OCI-LY7 (cell line): ENCODE data around the gene LPIN2. TPM values are rescaled to one million over a fixed set of nuclear protein-coding genes. Genes with fewer than 3 reads are reported as not detected.
A peak's percentile ranks its signal among the peaks of the same experiment; 100 is the strongest.

Experiments
- BruUV-seq: library from RNA; stranded (reverse); fragments of 400-500 nt; replicated peaks from 2 replicates; lab custom pipeline; 2021; lab: Mats Ljungman, UMichigan
- CTCF ChIA-PET: fragments of 300-600 bp; sonication (Branson Sonifier 250); formaldehyde crosslinking; loops from one replicate; lab custom pipeline; 2022; ENCODE audit warnings: antibody characterized with exemption; ENCODE audit not compliant: unreplicated experiment; lab: Charles Lee
- POLR2A ChIA-PET: fragments of 300-600 bp; sonication (Branson Sonifier 250); formaldehyde crosslinking; loops from one replicate; lab custom pipeline; 2022; ENCODE audit warnings: antibody characterized with exemption; lab: Charles Lee
- DNase-seq: peaks from one replicate; pipeline ENCODE4 v3.0.0-alpha.2; 2015; ENCODE audit warnings: low spot score
- H2AFZ ChIP-seq: fragments of 200-600 bp; sonication (generic), shearing (Covaris generic); 2 replicates; pipeline ENCODE4 v1.6.1; 2014; ENCODE audit warnings: mild to moderate bottlenecking, antibody characterized with exemption, low read length, moderate library complexity
- H3K27ac ChIP-seq: fragments of 200-600 bp; sonication (generic); 2 replicates; pipeline ENCODE4 v1.5.1; 2014; ENCODE audit warnings: mixed run types, low read depth, mild to moderate bottlenecking, moderate library complexity, low read length, inconsistent platforms; ENCODE audit not compliant: poor library complexity, severe bottlenecking
- H3K36me3 ChIP-seq: fragments of 200-600 bp; sonication (generic); 2 replicates; pipeline ENCODE4 v1.6.1; 2014; ENCODE audit warnings: mild to moderate bottlenecking, antibody characterized with exemption, low read length, moderate library complexity, mixed read lengths; ENCODE audit not compliant: insufficient read depth
- H3K4me1 ChIP-seq: fragments of 200-600 bp; sonication (generic); 2 replicates; pipeline ENCODE4 v1.5.1; 2014; ENCODE audit warnings: mild to moderate bottlenecking, low read length; ENCODE audit not compliant: insufficient read depth, poor library complexity, severe bottlenecking
- H3K4me2 ChIP-seq: fragments of 200-600 bp; sonication (generic); 2 replicates; pipeline ENCODE4 v1.6.1; 2014; ENCODE audit warnings: mild to moderate bottlenecking, low read length
- H3K4me3 ChIP-seq: fragments of 200-600 bp; sonication (generic); 2 replicates; pipeline ENCODE4 v1.5.1; 2014; ENCODE audit warnings: mild to moderate bottlenecking, low read depth, low read length; ENCODE audit not compliant: poor library complexity, severe bottlenecking
- H3K79me2 ChIP-seq: fragments of 200-600 bp; sonication (generic); 2 replicates; pipeline ENCODE4 v1.6.1; 2016; ENCODE audit warnings: low read depth, mild to moderate bottlenecking, low read length, moderate library complexity, mixed read lengths; ENCODE audit not compliant: insufficient read depth
- H3K9me2 ChIP-seq: fragments of 200-600 bp; sonication (generic); 2 replicates; pipeline ENCODE4 v1.6.1; 2016; ENCODE audit warnings: mild to moderate bottlenecking, low read length, mixed read lengths; ENCODE audit not compliant: insufficient read depth
- H3K9me3 ChIP-seq: fragments of 200-600 bp; sonication (generic); 2 replicates; pipeline ENCODE4 v1.6.1; 2014; ENCODE audit warnings: mild to moderate bottlenecking, mixed run types, low read length, mixed read lengths
- H4K20me1 ChIP-seq: fragments of 200-600 bp; sonication (generic); 2 replicates; pipeline ENCODE4 v1.6.1; 2014; ENCODE audit warnings: mild to moderate bottlenecking, antibody characterized with exemption, low read length, moderate library complexity, mixed read lengths; ENCODE audit not compliant: insufficient read depth
- EZH2phosphoT487 ChIP-seq: fragments of 200-600 bp; sonication (generic); IDR thresholded peaks from 2 replicates; pipeline ENCODE4 v1.6.1; 2018; ENCODE audit warnings: low read depth, borderline replicate concordance, mild to moderate bottlenecking, mixed run types, antibody characterized with exemption, low read length, moderate library complexity, mixed read lengths
- intact Hi-C: fragments of 100-400 bp; cut with micrococcal nuclease; formaldehyde crosslinking; loops from one replicate; pipeline ENCODE4 v1.10.0; 2022; ENCODE audit not compliant: unreplicated experiment
- total RNA-seq, 2 experiments: library from RNA; depleted of rRNA in 1 of 2; stranded (reverse); fragments of >200 nt in 1 of 2; shearing (Covaris generic) in 1 of 2; gene quantifications; 2 replicates each; pipeline ENCODE4 v1.2.3, GENCODE V29; 2014 to 2022
- TF ChIP-seq, protein P1 (sequence below): fragments of 200-600 bp; sonication (generic); conservative IDR thresholded peaks from 2 replicates; pipeline ENCODE4 v1.5.1; 2014; ENCODE audit warnings: mild to moderate bottlenecking, antibody characterized with exemption, low read length, moderate library complexity, mixed read lengths

LPIN2 gene
- total RNA-seq, 2 experiments from 2014 or later = 18.9 to 20.1 TPM

DNA sequence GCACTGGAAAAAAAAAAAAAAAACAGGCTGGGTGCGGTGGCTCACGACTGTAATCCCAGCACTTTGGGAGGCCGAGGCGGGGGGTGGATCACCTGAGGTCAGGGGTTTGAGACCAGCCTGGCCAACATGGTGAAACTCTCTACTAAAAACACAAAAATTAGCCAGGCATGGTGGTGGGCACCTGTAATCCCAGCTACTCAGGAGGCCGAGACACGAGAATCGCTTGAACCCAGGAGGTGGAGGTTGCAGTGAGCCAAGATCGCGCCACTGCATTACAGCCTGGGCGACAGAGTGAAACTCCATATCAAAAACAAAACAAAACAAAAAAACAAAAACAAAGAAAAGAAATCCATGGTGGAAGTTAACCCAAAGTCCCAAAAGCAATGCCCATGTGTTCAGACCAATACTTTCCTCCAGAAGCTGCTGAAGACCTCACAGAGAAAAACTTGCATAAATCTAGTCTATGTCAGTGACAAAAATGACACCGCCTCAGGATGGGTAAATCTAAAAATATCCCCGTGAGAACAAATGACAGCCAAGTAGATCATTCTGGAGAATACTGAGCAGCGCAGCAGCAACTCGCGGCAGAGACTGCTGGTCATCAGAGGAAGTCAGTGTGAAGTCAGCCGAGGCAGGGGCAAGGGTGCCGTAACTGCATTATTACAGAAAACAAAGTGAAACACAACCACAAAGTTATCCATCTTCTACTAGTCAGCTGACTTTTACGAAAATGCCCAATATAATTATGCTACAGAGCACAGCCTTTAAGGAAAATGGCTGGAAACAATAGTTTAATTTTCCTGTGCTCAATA, 41.0 kb downstream of the LPIN2 start:
- H3K27ac ChIP-seq = no peak overlapping the region
- BruUV-seq = no TSS peak
- ChIA-PET CTCF (no interaction called here), POLR2A (interaction anchor here (0.8 to 13.3 kb wide), 4 partner anchors 9 to 28 kb away, joined by 3 to 158 read pairs (median 3); no protein-coding TSS in a partner anchor)
- H3K9me3 ChIP-seq = no peaks in the 10 kb centered on the region
- peak overlapping the region; percentile 44; the same call in 1 of the 2 replicates for H3K4me2 ChIP-seq
- no peaks in the 10 kb centered on the region for H3K9me2 ChIP-seq
- H3K36me3 ChIP-seq = no peaks in the 10 kb centered on the region
- peak; percentile 45 for DNase-seq
- H3K4me3 ChIP-seq = no peak overlapping the region
- no peaks in the 10 kb centered on the region for H3K79me2 ChIP-seq
- H4K20me1 ChIP-seq = no peaks in the 10 kb centered on the region
- TF ChIP-seq, protein P1, sequence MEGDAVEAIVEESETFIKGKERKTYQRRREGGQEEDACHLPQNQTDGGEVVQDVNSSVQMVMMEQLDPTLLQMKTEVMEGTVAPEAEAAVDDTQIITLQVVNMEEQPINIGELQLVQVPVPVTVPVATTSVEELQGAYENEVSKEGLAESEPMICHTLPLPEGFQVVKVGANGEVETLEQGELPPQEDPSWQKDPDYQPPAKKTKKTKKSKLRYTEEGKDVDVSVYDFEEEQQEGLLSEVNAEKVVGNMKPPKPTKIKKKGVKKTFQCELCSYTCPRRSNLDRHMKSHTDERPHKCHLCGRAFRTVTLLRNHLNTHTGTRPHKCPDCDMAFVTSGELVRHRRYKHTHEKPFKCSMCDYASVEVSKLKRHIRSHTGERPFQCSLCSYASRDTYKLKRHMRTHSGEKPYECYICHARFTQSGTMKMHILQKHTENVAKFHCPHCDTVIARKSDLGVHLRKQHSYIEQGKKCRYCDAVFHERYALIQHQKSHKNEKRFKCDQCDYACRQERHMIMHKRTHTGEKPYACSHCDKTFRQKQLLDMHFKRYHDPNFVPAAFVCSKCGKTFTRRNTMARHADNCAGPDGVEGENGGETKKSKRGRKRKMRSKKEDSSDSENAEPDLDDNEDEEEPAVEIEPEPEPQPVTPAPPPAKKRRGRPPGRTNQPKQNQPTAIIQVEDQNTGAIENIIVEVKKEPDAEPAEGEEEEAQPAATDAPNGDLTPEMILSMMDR = no peak
- TF ChIP-seq EZH2phosphoT487 = no peak
- H2AFZ ChIP-seq = no peak overlapping the region
- peaks cover 25% of the 10 kb centered on the region for H3K4me1 ChIP-seq
- intact Hi-C loops = loop anchor here (10.0 kb wide), 1 partner anchor 317 kb away; the partner anchor contains the start of gene SMCHD1

GRCh38 chr18:2970772-2971659, 41.9 kb downstream of the LPIN2 start:
- Histone ChIP-seq H2AFZ (no peak overlapping the region), H3K9me2 (no peaks in the 10 kb centered on the region), H3K27ac (no peak overlapping the region), H3K36me3 (no peaks in the 10 kb centered on the region), H3K4me1 (peaks cover 25% of the 10 kb centered on the region), H3K9me3 (no peaks in the 10 kb centered on the region), H3K79me2 (no peaks in the 10 kb centered on the region), H3K4me3 (no peak overlapping the region), H3K4me2 (no peak overlapping the region), H4K20me1 (no peaks in the 10 kb centered on the region)
- POLR2A ChIA-PET = interaction anchor here (0.5 to 13.3 kb wide), 6 partner anchors 8 to 216 kb away, joined by 3 to 158 read pairs (median 3); no protein-coding TSS in a partner anchor
- no TSS peak for BruUV-seq
- TF ChIP-seq, protein P1 = no peak
- TF ChIP-seq EZH2phosphoT487 = no peak
- no peak for DNase-seq
- intact Hi-C loops = loop anchor here (10.0 kb wide), 1 partner anchor 316 kb away; the partner anchor contains the start of gene SMCHD1
- CTCF ChIA-PET = no interaction called here
